ENCODE measurements around the gene MYH14.

The MYH14 gene

GRCh38 chr19:50290011-50290410, 86.6 kb downstream of the MYH14 start:
- DNase-seq, result no peak
- no peak for TF ChIP-seq POLR2A (IDR thresholded peaks at IDR 0.05; ENCODE audit: low read length)
- no peak for TF ChIP-seq GATA1 (IDR thresholded peaks at IDR 0.05; ENCODE audit: low read depth, low read length)

GRCh38 chr19:50290775-50291174, 87.4 kb downstream of the MYH14 start:
- DNase-seq, result no peak
- TF ChIP-seq POLR2A (IDR thresholded peaks at IDR 0.05; ENCODE audit: low read length), result no peak
- no peak for TF ChIP-seq GATA1 (IDR thresholded peaks at IDR 0.05; ENCODE audit: low read depth, low read length)

GRCh38 chr19:50292216-50292827, 88.9 kb downstream of the MYH14 start:
- DNase-seq, result no peak
- no peak for TF ChIP-seq GATA1 (IDR thresholded peaks at IDR 0.05; ENCODE audit: low read depth, low read length)
- no peak for TF ChIP-seq POLR2A (IDR thresholded peaks at IDR 0.05; ENCODE audit: low read length)

GRCh38 chr19:50293263-50294004, 90.0 kb downstream of the MYH14 start:
- TF ChIP-seq POLR2A (IDR thresholded peaks at IDR 0.05; ENCODE audit: low read length) (no peak), GATA1 (IDR thresholded peaks at IDR 0.05; ENCODE audit: low read depth, low read length) (no peak)
- no peak for DNase-seq

GRCh38 chr19:50300051-50300450, 96.6 kb downstream of the MYH14 start:
- TF ChIP-seq GATA1 (IDR thresholded peaks at IDR 0.05; ENCODE audit: low read depth, low read length) (no peak), POLR2A (IDR thresholded peaks at IDR 0.05; ENCODE audit: low read length) (no peak)
- no peak for DNase-seq

- no peak for TF ChIP-seq GATA1 (IDR thresholded peaks at IDR 0.05; ENCODE audit: low read depth, low read length)
- no peak for TF ChIP-seq POLR2A (IDR thresholded peaks at IDR 0.05; ENCODE audit: low read length)
- no peak for DNase-seq
These were observed 97.6 kb downstream of the MYH14 start for GRCh38 chr19:50300814-50301606.

GRCh38 chr19:50301607-50301971, 98.2 kb downstream of the MYH14 start:
- no peak for DNase-seq
- TF ChIP-seq GATA1 (IDR thresholded peaks at IDR 0.05; ENCODE audit: low read depth, low read length), result no peak
- no peak for TF ChIP-seq POLR2A (IDR thresholded peaks at IDR 0.05; ENCODE audit: low read length)

- no peak for DNase-seq
- no peak for TF ChIP-seq POLR2A (IDR thresholded peaks at IDR 0.05; ENCODE audit: low read length)
- TF ChIP-seq GATA1 (IDR thresholded peaks at IDR 0.05; ENCODE audit: low read depth, low read length), result no peak
These were observed 100.1 kb downstream of the MYH14 start for GRCh38 chr19:50303558-50303957.

GRCh38 chr19:50308991-50309390, 105.6 kb downstream of the MYH14 start:
- no peak for TF ChIP-seq GATA1 (IDR thresholded peaks at IDR 0.05; ENCODE audit: low read depth, low read length)
- TF ChIP-seq POLR2A (IDR thresholded peaks at IDR 0.05; ENCODE audit: low read length), result no peak

GRCh38 chr19:50309396-50310125, 106.1 kb downstream of the MYH14 start:
- no peak for DNase-seq
- no peak for TF ChIP-seq POLR2A (IDR thresholded peaks at IDR 0.05; ENCODE audit: low read length)
- no peak for TF ChIP-seq GATA1 (IDR thresholded peaks at IDR 0.05; ENCODE audit: low read depth, low read length)

More at GRCh38 chr19:50308991-50309390, 105.6 kb downstream of the MYH14 start:
- DNase-seq, result no peak

- TF ChIP-seq POLR2A (IDR thresholded peaks at IDR 0.05; ENCODE audit: low read length), result no peak
- no peak for TF ChIP-seq GATA1 (IDR thresholded peaks at IDR 0.05; ENCODE audit: low read depth, low read length)
- no peak for DNase-seq
These were observed 107.5 kb downstream of the MYH14 start for GRCh38 chr19:50310759-50311465.

GRCh38 chr19:50311723-50312635, 108.6 kb downstream of the MYH14 start:
- DNase-seq, result no peak
- no peak for TF ChIP-seq GATA1 (IDR thresholded peaks at IDR 0.05; ENCODE audit: low read depth, low read length)
- no peak for TF ChIP-seq POLR2A (IDR thresholded peaks at IDR 0.05; ENCODE audit: low read length)
